HEK293T (cell line): ENCODE results near the gene CLEC3B.

ENCODE experiments used
- ARNT ChIP-seq: fragments of 450-650 bp; IDR thresholded peaks from 2 replicates; pipeline ENCODE4 v1.6.1; 2017; ENCODE audit warnings: mild to moderate bottlenecking
- BHLHE40 ChIP-seq: fragments of 450-650 bp; IDR thresholded peaks from 2 replicates; pipeline ENCODE4 v1.6.1; 2016; ENCODE audit warnings: mild to moderate bottlenecking, moderate library complexity, borderline replicate concordance
- CTBP1 ChIP-seq: fragments of 450-650 bp; IDR thresholded peaks from 2 replicates; pipeline ENCODE4 v1.6.1; 2016; ENCODE audit warnings: borderline replicate concordance
- ELF4 ChIP-seq: fragments of 450-650 bp; IDR thresholded peaks from 2 replicates; pipeline ENCODE4 v1.6.1; 2017; ENCODE audit warnings: antibody characterized with exemption
- NFRKB ChIP-seq: fragments of 450-650 bp; IDR thresholded peaks from 2 replicates; pipeline ENCODE4 v1.6.1; 2016; ENCODE audit warnings: mild to moderate bottlenecking, moderate library complexity
- SP1 ChIP-seq: fragments of 450-650 bp; IDR thresholded peaks from 2 replicates; pipeline ENCODE4 v1.6.1; 2017
- TARDBP ChIP-seq: fragments of 450-650 bp; IDR thresholded peaks from 2 replicates; pipeline ENCODE4 v1.6.1; 2016
- ZNF384 ChIP-seq: fragments of 450-650 bp; IDR thresholded peaks from 2 replicates; pipeline ENCODE4 v1.6.1; 2016
- TF ChIP-seq, protein P1 (sequence below): fragments of 450-650 bp; IDR thresholded peaks from 2 replicates; pipeline ENCODE4 v1.6.1; 2016

DNA sequence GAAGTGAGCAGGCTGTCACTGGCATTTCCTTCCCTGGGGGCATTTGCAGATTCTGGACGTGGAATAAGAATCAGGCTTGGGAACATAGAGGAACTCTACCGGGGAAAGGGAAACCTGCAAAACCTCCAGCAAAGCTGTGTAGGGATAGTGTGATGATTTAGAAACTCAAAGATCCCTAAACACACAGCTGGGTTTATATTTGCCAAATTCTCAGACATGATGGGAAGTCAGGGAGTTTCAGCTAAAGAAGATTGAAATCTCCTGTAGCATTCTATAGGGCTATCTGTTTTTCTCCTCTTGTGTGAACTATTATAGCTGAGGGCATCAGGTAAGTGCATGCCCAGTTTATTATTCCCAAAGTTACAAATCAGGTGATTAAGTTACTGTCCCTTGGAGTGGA lies 9.2 kb upstream of the CLEC3B start:
- TF ChIP-seq SP1 (no peak), TARDBP (no peak), ARNT (no peak), NFRKB (no peak), ZNF384 (no peak), CTBP1 (no peak), BHLHE40 (no peak), ELF4 (no peak)
- TF ChIP-seq, protein P1, sequence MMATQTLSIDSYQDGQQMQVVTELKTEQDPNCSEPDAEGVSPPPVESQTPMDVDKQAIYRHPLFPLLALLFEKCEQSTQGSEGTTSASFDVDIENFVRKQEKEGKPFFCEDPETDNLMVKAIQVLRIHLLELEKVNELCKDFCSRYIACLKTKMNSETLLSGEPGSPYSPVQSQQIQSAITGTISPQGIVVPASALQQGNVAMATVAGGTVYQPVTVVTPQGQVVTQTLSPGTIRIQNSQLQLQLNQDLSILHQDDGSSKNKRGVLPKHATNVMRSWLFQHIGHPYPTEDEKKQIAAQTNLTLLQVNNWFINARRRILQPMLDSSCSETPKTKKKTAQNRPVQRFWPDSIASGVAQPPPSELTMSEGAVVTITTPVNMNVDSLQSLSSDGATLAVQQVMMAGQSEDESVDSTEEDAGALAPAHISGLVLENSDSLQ, result no peak
